HCT116 (cell line): ENCODE measurements around the gene HMBS. TPM values are rescaled to one million over a fixed set of nuclear protein-coding genes. Genes with fewer than 3 reads are reported as not detected.

Experiments
- ATAC-seq: fragments of 200-7000 bp; cut with Tn5 transposase; 2 replicates; pipeline ENCODE4 v1.9.1; 2020; ENCODE audit warnings: mild to moderate bottlenecking, moderate library complexity
- BruUV-seq: library from RNA; stranded (reverse); fragments of 400-500 nt; replicated peaks from 2 replicates; lab custom pipeline; 2021; lab: Mats Ljungman, UMichigan
- CTCF ChIA-PET: fragments of 300-600 bp; sonication (Branson Sonifier 250); formaldehyde crosslinking; loops from one replicate; lab custom pipeline; 2021; ENCODE audit warnings: antibody characterized with exemption; lab: Charles Lee
- POLR2A ChIA-PET: fragments of 300-600, 350-600 bp; sonication (Branson Sonifier 250); formaldehyde crosslinking; loops from one replicate; lab custom pipeline; 2021; ENCODE audit warnings: antibody characterized with exemption; lab: Charles Lee
- RAD21 ChIA-PET, 2 experiments: fragments of 300-600 bp; sonication (Branson Sonifier 250); formaldehyde crosslinking; loops; one replicate each; lab custom pipeline; 2023; ENCODE audit warnings: low total read pairs in 2 of 2; ENCODE audit not compliant: uncharacterized antibody in 2 of 2, unreplicated experiment in 2 of 2, low non-redundant PET in 1 of 2; lab: Charles Lee
- DNase-seq: peaks from one replicate; pipeline ENCODE4 v3.0.0-alpha.2; 2010; ENCODE audit warnings: low read depth, low spot score
- H2AFZ ChIP-seq: fragments of 200-600 bp; shearing (Covaris generic), sonication (generic); 2 replicates; pipeline ENCODE4 v1.6.1; 2017; ENCODE audit warnings: low read depth, mixed run types, mixed read lengths, antibody characterized with exemption, low read length; ENCODE audit not compliant: poor library complexity, severe bottlenecking
- H3K27ac ChIP-seq: 2 replicates; pipeline ENCODE4 v1.5.1; 2012; ENCODE audit warnings: low read depth, low read length
- H3K27me3 ChIP-seq: fragments of 200-600 bp; sonication (generic); 2 replicates; pipeline ENCODE4 v1.6.1; 2016; ENCODE audit warnings: mixed run types, low read length, mixed read lengths; ENCODE audit not compliant: insufficient read depth
- H3K36me3 ChIP-seq, 2 experiments: fragments of 200-500 bp in 1 of 2; fragments of 200-600 bp in 1 of 2; sonication (Bioruptor generic) in 1 of 2; sonication (generic) in 1 of 2; 2 replicates each; pipeline versions ENCODE4 v1.5.1 to v1.6.1; 2014 to 2016; ENCODE audit warnings: low read length in 2 of 2, inconsistent platforms in 1 of 2, mixed read lengths in 1 of 2, mixed run types in 1 of 2; ENCODE audit not compliant: insufficient read depth in 2 of 2, control insufficient read depth in 1 of 2
- H3K4me1 ChIP-seq, 2 experiments: fragments of 200-600 bp in 1 of 2; sonication (generic) in 1 of 2; 2 replicates each; pipeline versions ENCODE4 v1.5.1 to v1.6.1; 2012 to 2017; ENCODE audit warnings: low read length in 2 of 2, inconsistent platforms in 1 of 2, mild to moderate bottlenecking in 1 of 2, mixed read lengths in 1 of 2, mixed run types in 1 of 2, moderate library complexity in 1 of 2; ENCODE audit not compliant: insufficient read depth in 2 of 2, control insufficient read depth in 1 of 2
- H3K4me2 ChIP-seq: fragments of 200-600 bp; sonication (generic); 2 replicates; pipeline ENCODE4 v1.6.1; 2017; ENCODE audit warnings: mixed run types, low read length, mixed read lengths
- H3K4me3 ChIP-seq, 2 experiments: fragments of 200-600 bp in 1 of 2; sonication (generic) in 1 of 2; replicated peaks in 1 of 2; 2 replicates each; pipeline ENCODE4 v1.5.1; 2011 to 2016; ENCODE audit warnings: low read length in 2 of 2, control low read depth in 1 of 2, low read depth in 1 of 2, mild to moderate bottlenecking in 1 of 2, mixed read lengths in 1 of 2, mixed run types in 1 of 2
- H3K79me2 ChIP-seq: fragments of 200-600 bp; sonication (generic); 2 replicates; pipeline ENCODE4 v1.6.1; 2017; ENCODE audit warnings: mild to moderate bottlenecking, mixed run types, low read length, moderate library complexity, mixed read lengths; ENCODE audit not compliant: insufficient read depth
- H3K9ac ChIP-seq: fragments of 200-600 bp; sonication (generic); 2 replicates; pipeline ENCODE4 v1.6.1; 2016; ENCODE audit warnings: low read length, mixed read lengths
- H3K9me2 ChIP-seq: fragments of 200-600 bp; sonication (generic), shearing (Covaris generic); 2 replicates; pipeline ENCODE4 v1.6.1; 2017; ENCODE audit warnings: mixed run types, mild to moderate bottlenecking, moderate library complexity; ENCODE audit not compliant: insufficient read depth
- H3K9me3 ChIP-seq, 2 experiments: fragments of 200-500 bp in 1 of 2; fragments of 200-600 bp in 1 of 2; sonication (Bioruptor generic) in 1 of 2; sonication (generic) in 1 of 2; 2 replicates each; pipeline ENCODE4 v1.6.1; 2014 to 2017; ENCODE audit warnings: low read length in 2 of 2, mixed read lengths in 2 of 2, inconsistent platforms in 1 of 2, low read depth in 1 of 2, mild to moderate bottlenecking in 1 of 2, mixed run types in 1 of 2, moderate library complexity in 1 of 2; ENCODE audit not compliant: control insufficient read depth in 1 of 2, insufficient read depth in 1 of 2
- H4K20me1 ChIP-seq: fragments of 200-600 bp; sonication (generic), shearing (Covaris generic); 2 replicates; pipeline ENCODE4 v1.6.1; 2017; ENCODE audit warnings: mixed run types, mild to moderate bottlenecking, moderate library complexity; ENCODE audit not compliant: insufficient read depth
- CBX3 ChIP-seq: IDR thresholded peaks from 2 replicates; pipeline ENCODE4 v1.6.1; 2012; ENCODE audit warnings: low read depth
- CEBPB ChIP-seq: IDR thresholded peaks from 2 replicates; pipeline ENCODE4 v1.6.1; 2012; ENCODE audit warnings: low read depth
- CTCF ChIP-seq, 3 experiments: fragments of 200-600 bp in 1 of 3; sonication (generic) in 1 of 3; IDR thresholded peaks in 2 of 3; conservative IDR thresholded peaks in 1 of 3; 2 replicates each; pipeline ENCODE4 v1.5.1; 2012 to 2017; ENCODE audit warnings: low read depth in 2 of 3, low read length in 2 of 3, antibody characterized with exemption in 1 of 3, borderline replicate concordance in 1 of 3, control low read depth in 1 of 3, mild to moderate bottlenecking in 1 of 3, mixed read lengths in 1 of 3, mixed run types in 1 of 3, moderate library complexity in 1 of 3; ENCODE audit not compliant: insufficient read depth in 1 of 3
- EGR1 ChIP-seq: IDR thresholded peaks from 2 replicates; pipeline ENCODE4 v1.6.1; 2012; ENCODE audit warnings: low read depth
- ELF1 ChIP-seq: IDR thresholded peaks from 2 replicates; pipeline ENCODE4 v1.6.1; 2012; ENCODE audit warnings: low read depth, borderline replicate concordance
- EZH2 ChIP-seq: fragments of 200-600 bp; sonication (generic); IDR thresholded peaks from 2 replicates; pipeline ENCODE4 v1.6.1; 2017; ENCODE audit warnings: antibody characterized with exemption, mixed run types
- EZH2phosphoT487 ChIP-seq: fragments of 200-600 bp; IDR thresholded peaks from 2 replicates; pipeline ENCODE4 v1.6.1; 2018; ENCODE audit warnings: antibody characterized with exemption, borderline replicate concordance
- FOSL1 ChIP-seq: IDR thresholded peaks from 2 replicates; pipeline ENCODE4 v1.6.1; 2012; ENCODE audit warnings: low read depth
- JUND ChIP-seq: IDR thresholded peaks from 2 replicates; pipeline ENCODE4 v1.6.1; 2012
- POLR2A ChIP-seq: IDR thresholded peaks from 2 replicates; pipeline ENCODE4 v1.7.0; 2011; ENCODE audit warnings: borderline replicate concordance; ENCODE audit not compliant: insufficient read depth, insufficient read length; ENCODE audit errors: extremely low read depth
- RAD21 ChIP-seq: IDR thresholded peaks from 2 replicates; pipeline ENCODE4 v1.6.1; 2012; ENCODE audit warnings: low read depth, mild to moderate bottlenecking
- REST ChIP-seq: IDR thresholded peaks from 2 replicates; pipeline ENCODE4 v1.6.1; 2012; ENCODE audit warnings: low read depth
- SIN3A ChIP-seq: IDR thresholded peaks from 2 replicates; pipeline ENCODE4 v1.6.1; 2012; ENCODE audit warnings: low read depth
- SRF ChIP-seq: IDR thresholded peaks from 2 replicates; pipeline ENCODE4 v1.6.1; 2012; ENCODE audit warnings: low read depth
- TCF7L2 ChIP-seq: IDR thresholded peaks from 2 replicates; pipeline ENCODE4 v1.7.0; 2011; ENCODE audit warnings: borderline replicate concordance, inconsistent platforms; ENCODE audit not compliant: insufficient read depth, insufficient read length; ENCODE audit errors: extremely low read depth
- YY1 ChIP-seq: IDR thresholded peaks from 2 replicates; pipeline ENCODE4 v1.6.1; 2011; ENCODE audit warnings: low read length, low read depth, moderate library complexity, mild to moderate bottlenecking; ENCODE audit not compliant: insufficient replicate concordance; ENCODE audit errors: extremely low read depth
- ZFX ChIP-seq: fragments of 450-650 bp; IDR thresholded peaks from 2 replicates; pipeline ENCODE4 v1.6.1; 2017
- ZNF274 ChIP-seq: fragments of 200-500 bp; sonication (Bioruptor generic); IDR thresholded peaks from 2 replicates; pipeline ENCODE4 v1.6.1; 2014; ENCODE audit warnings: mild to moderate bottlenecking, low read depth, low read length, inconsistent platforms
- intact Hi-C: fragments of 100-400 bp; cut with micrococcal nuclease; formaldehyde crosslinking; loops from 2 replicates; pipeline ENCODE4 v1.10.0; 2022
- total RNA-seq: library from RNA; stranded (reverse); gene quantifications from one replicate; pipeline ENCODE4 v1.2.1, GENCODE V29; 2021; ENCODE audit not compliant: unreplicated experiment
- TF ChIP-seq, protein P1 (sequence below): IDR thresholded peaks from 2 replicates; pipeline ENCODE4 v1.6.1; 2012
- TF ChIP-seq, protein P2 (sequence below): IDR thresholded peaks from 2 replicates; pipeline ENCODE4 v1.6.1; 2011; ENCODE audit warnings: mild to moderate bottlenecking, low read length, moderate library complexity; ENCODE audit not compliant: insufficient replicate concordance; ENCODE audit errors: extremely low read depth

HMBS gene
- total RNA-seq, 1 experiment from 2014 or later, result 69.0 TPM

DNA sequence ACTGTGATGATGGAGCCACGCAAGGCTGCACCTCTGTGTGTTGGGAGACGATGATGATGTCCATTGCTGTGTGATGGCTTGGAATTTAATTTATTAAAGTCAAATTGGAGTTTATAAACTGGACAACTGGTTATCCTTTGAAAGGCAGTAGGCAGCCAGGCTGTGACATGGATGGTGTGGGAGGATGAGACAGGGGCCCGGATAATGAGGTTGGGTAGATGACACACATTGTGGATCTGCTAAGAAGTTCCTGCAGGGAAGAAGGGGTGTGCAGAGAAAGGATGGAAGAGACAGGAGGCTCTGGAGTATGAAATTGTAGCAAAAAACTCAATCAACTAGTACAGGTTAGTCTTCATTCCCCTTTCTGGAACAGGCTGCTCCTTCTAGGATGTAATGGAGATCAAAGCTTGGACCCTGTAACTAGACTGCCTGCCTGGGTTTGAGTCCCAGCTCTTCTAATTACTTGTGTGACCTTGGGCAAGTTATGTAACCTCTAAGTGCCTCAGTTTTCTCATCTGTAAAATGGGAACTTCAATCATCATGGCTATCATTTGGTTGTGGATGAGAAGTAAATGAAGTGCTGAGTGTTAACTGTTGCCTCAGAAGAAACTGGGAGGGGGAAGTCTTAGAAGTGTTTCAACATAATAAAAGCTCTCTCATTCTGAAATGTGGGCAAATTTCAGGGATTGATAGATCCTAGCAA is 32.5 kb downstream of the HMBS start:
- intact Hi-C loops, result no loop called here
- POLR2A ChIA-PET, result no interaction called here
- no peak overlapping the region for H3K4me3 ChIP-seq
- no peaks in the 10 kb centered on the region for H3K9me3 ChIP-seq
- no TSS peak for BruUV-seq
- H3K27ac ChIP-seq, result no peak overlapping the region
- RAD21 ChIA-PET, result no interaction called here
- H4K20me1 ChIP-seq, result no peaks in the 10 kb centered on the region
- peaks cover 11 to 14% of the 10 kb centered on the region in 2 experiments; a peak in 2 of 4 replicates for H3K36me3 ChIP-seq
- no peak overlapping the region for H3K4me2 ChIP-seq
- no peak for DNase-seq
- H3K9me2 ChIP-seq, result no peaks in the 10 kb centered on the region
- peaks cover 4 to 19% of the 10 kb centered on the region in 2 experiments; a peak in 3 of 4 replicates for H3K4me1 ChIP-seq
- peaks cover 6% of the 10 kb centered on the region for H3K79me2 ChIP-seq
- TF ChIP-seq SRF, result no peak
- no peak for TF ChIP-seq EZH2
- TF ChIP-seq CEBPB, result no peak
- no peak for TF ChIP-seq ELF1
- no peak for TF ChIP-seq FOSL1
- no peak for TF ChIP-seq EZH2phosphoT487
- TF ChIP-seq SIN3A, result no peak
- no peak for TF ChIP-seq POLR2A
- TF ChIP-seq TCF7L2, result no peak
- TF ChIP-seq, protein P1, sequence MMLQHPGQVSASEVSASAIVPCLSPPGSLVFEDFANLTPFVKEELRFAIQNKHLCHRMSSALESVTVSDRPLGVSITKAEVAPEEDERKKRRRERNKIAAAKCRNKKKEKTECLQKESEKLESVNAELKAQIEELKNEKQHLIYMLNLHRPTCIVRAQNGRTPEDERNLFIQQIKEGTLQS, result no peak
- TF ChIP-seq EGR1, result no peak
- TF ChIP-seq ZNF274, result no peak
- TF ChIP-seq JUND, result no peak
- TF ChIP-seq ZFX, result no peak
- TF ChIP-seq, protein P2, sequence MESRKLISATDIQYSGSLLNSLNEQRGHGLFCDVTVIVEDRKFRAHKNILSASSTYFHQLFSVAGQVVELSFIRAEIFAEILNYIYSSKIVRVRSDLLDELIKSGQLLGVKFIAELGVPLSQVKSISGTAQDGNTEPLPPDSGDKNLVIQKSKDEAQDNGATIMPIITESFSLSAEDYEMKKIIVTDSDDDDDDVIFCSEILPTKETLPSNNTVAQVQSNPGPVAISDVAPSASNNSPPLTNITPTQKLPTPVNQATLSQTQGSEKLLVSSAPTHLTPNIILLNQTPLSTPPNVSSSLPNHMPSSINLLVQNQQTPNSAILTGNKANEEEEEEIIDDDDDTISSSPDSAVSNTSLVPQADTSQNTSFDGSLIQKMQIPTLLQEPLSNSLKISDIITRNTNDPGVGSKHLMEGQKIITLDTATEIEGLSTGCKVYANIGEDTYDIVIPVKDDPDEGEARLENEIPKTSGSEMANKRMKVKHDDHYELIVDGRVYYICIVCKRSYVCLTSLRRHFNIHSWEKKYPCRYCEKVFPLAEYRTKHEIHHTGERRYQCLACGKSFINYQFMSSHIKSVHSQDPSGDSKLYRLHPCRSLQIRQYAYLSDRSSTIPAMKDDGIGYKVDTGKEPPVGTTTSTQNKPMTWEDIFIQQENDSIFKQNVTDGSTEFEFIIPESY, result no peak
- TF ChIP-seq RAD21, result no peak
- TF ChIP-seq CTCF (IDR thresholded peaks at IDR 0.05 in 2 of 3, conservative IDR thresholded peaks at IDR 0.05 in 1 of 3; ENCODE audit: borderline replicate concordance in 1 of 3, insufficient read depth in 1 of 3, low read depth in 2 of 3, low read length in 2 of 3), result no peak
- no peak for TF ChIP-seq REST
- no peak for TF ChIP-seq YY1
- no peak for TF ChIP-seq CBX3
- CTCF ChIA-PET, result no interaction called here
- no peak overlapping the region for H2AFZ ChIP-seq
- no peaks in the 10 kb centered on the region for H3K27me3 ChIP-seq
- ATAC-seq, result no peak
- H3K9ac ChIP-seq, result no peak overlapping the region
